Colonic mucosa (tissue), 4 donors: ENCODE results near the gene AICDA. TPM values are rescaled to one million over a fixed set of nuclear protein-coding genes. Genes with fewer than 3 reads are reported as not detected.
"Not testable (repeated sequence)": the region's sequence is repeated elsewhere in the genome, so short reads cannot be mapped to it uniquely, and the experiment has no call there.

Experiments
- DNase-seq: peaks from one replicate; pipeline ENCODE4 v3.0.0-alpha.2; 2020
- H3K27ac ChIP-seq: fragments of 200-600 bp; one replicate; pipeline ENCODE4 v1.8.0; 2021
- H3K27me3 ChIP-seq: fragments of 200-600 bp; one replicate; pipeline ENCODE4 v1.8.0; 2021
- H3K36me3 ChIP-seq: fragments of 200-600 bp; one replicate; pipeline ENCODE4 v1.8.0; 2021
- H3K4me1 ChIP-seq: fragments of 200-600 bp; one replicate; pipeline ENCODE4 v1.8.0; 2021; ENCODE audit warnings: mild to moderate bottlenecking
- H3K4me3 ChIP-seq: fragments of 200-600 bp; one replicate; pipeline ENCODE4 v1.8.0; 2021
- H3K9ac ChIP-seq, 2 donors: one replicate each; pipeline ENCODE4 v1.7.0; 2013; ENCODE audit warnings: control low read depth in 2 of 2, low read depth in 2 of 2, low read length in 2 of 2
- H3K9me3 ChIP-seq: fragments of 200-600 bp; one replicate; pipeline ENCODE4 v1.8.0; 2021
- intact Hi-C: fragments of 100-400 bp; cut with DNase I; formaldehyde crosslinking; loops from one replicate; pipeline ENCODE4 v1.14.1; 2022
- total RNA-seq, 2 donors: library from RNA; stranded (reverse); fragmentation: NEBNext Ultra II Directional in 1 of 2; extraction: Animal tissue kit (Norgen Biotek cat#: 25700) in 1 of 2; gene quantifications; one replicate each; pipeline ENCODE4 v1.2.1, GENCODE V29; 2021
- TF ChIP-seq, protein P1 (sequence below): fragments of 200-600 bp; IDR thresholded peaks from one replicate; pipeline ENCODE4 v1.8.0; 2022; ENCODE audit warnings: antibody characterized with exemption, mild to moderate bottlenecking
- donor health status: healthy.
- donor health status: DM: no; HTN: no; CAD: no.
- donor health status: DM: no; HTN: no; CAD: no.

The AICDA gene
- total RNA-seq, 2 donors from 2014 or later, result not detected

DNA sequence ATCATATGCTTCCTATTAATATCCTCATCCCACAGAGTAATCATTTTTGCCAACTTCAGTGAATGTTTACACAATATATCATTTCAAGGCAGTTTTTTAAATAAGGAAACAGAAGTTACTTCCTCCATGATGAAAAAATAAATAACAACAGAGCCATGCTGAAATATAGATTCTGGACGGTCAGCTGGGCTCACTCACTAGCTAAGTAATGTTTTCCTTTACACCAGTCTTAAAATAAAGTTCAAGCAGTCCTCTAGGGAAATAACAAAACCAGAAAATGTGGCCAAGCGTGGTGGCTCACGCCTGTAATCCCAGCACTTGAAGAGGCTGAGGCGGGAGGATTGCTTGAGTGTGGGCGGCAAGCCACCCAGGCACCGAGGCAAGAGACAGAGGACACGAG lies 28.7 kb downstream of the AICDA start:
- H3K27ac ChIP-seq, result no peak overlapping the region
- no peaks in the 10 kb centered on the region for H3K27me3 ChIP-seq
- H3K9me3 ChIP-seq, result no peaks in the 10 kb centered on the region
- TF ChIP-seq, protein P1, sequence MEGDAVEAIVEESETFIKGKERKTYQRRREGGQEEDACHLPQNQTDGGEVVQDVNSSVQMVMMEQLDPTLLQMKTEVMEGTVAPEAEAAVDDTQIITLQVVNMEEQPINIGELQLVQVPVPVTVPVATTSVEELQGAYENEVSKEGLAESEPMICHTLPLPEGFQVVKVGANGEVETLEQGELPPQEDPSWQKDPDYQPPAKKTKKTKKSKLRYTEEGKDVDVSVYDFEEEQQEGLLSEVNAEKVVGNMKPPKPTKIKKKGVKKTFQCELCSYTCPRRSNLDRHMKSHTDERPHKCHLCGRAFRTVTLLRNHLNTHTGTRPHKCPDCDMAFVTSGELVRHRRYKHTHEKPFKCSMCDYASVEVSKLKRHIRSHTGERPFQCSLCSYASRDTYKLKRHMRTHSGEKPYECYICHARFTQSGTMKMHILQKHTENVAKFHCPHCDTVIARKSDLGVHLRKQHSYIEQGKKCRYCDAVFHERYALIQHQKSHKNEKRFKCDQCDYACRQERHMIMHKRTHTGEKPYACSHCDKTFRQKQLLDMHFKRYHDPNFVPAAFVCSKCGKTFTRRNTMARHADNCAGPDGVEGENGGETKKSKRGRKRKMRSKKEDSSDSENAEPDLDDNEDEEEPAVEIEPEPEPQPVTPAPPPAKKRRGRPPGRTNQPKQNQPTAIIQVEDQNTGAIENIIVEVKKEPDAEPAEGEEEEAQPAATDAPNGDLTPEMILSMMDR, result no peak
- H3K4me1 ChIP-seq, result no peaks in the 10 kb centered on the region
- no peak for DNase-seq
- no peak overlapping the region for H3K9ac ChIP-seq
- H3K36me3 ChIP-seq, result no peaks in the 10 kb centered on the region
- H3K4me3 ChIP-seq, result no peak overlapping the region
- intact Hi-C loops, result no loop called here

DNA sequence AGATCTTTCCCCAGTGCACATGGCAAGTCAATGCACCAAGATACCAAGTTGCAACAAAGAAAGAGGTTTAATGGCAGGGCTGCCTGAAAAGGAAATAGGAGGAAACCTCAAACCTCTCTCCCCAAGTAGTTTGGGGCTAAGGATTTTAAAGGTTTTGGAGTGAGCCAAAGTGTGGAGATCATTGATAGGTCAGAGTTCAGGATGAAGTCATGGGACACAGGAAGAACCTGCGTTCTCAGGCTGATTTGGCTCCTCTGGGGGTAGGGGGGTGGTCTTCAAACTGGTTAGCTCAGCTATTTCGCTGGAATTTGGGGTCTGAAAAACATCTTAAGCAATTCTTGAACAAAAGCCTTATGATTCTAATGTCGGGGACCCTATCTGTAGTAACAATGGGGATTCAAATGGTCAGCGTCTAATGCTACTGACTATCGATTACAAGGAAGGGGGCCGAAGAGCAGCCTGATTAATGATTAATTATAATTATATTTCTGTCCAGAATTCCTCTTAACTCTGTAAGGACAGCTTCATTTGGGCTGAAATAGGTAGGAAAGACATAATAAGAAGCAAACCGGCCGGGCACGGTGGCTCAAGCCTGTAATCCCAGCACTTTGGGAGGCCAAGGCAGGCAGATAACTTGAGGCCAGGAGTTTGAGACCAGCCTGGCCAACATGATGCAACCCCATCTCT lies 31.4 kb downstream of the AICDA start:
- Histone ChIP-seq H3K4me1 (no peaks in the 10 kb centered on the region), H3K4me3 (no peak overlapping the region), H3K27ac (no peak overlapping the region), H3K36me3 (no peaks in the 10 kb centered on the region), H3K9ac (no peak overlapping the region), H3K27me3 (no peaks in the 10 kb centered on the region), H3K9me3 (no peaks in the 10 kb centered on the region)
- intact Hi-C loops, result no loop called here
- DNase-seq, result no peak
- TF ChIP-seq, protein P1, result no peak

- Histone ChIP-seq H3K4me3 (no peak overlapping the region), H3K27ac (no peak overlapping the region), H3K27me3 (no peaks in the 10 kb centered on the region), H3K9ac (no peak overlapping the region), H3K36me3 (no peaks in the 10 kb centered on the region), H3K9me3 (no peaks in the 10 kb centered on the region), H3K4me1 (no peaks in the 10 kb centered on the region)
- intact Hi-C loops, result no loop called here
- TF ChIP-seq, protein P1, result no peak
- no peak for DNase-seq
Observed at GRCh38 chr12:8577879-8578278, 34.8 kb downstream of the AICDA start.

DNA sequence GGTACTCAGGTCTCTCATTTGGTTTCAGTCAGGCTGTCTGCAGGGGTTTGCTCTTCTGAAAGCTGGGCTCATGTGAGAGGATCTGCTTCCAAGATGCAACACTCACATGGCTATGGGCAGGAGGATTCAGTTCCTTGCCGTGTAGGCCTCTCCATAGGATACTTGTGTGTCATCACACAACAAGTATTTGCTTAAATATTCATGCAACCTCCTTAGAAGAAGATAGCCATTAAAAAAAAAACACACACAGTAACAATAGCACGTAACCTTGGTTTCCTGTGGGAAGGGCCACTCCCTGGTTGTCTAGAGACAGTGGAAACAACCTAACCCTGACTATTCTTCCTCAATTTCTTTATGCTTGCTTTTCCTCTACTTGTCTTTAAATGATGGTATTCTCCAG lies 40.2 kb downstream of the AICDA start:
- TF ChIP-seq, protein P1, result no peak
- no peak for DNase-seq
- H3K36me3 ChIP-seq, result no peaks in the 10 kb centered on the region
- no peak overlapping the region for H3K27ac ChIP-seq
- no peaks in the 10 kb centered on the region for H3K9me3 ChIP-seq
- H3K27me3 ChIP-seq, result no peaks in the 10 kb centered on the region
- H3K4me3 ChIP-seq, result no peak overlapping the region
- intact Hi-C loops, result no loop called here
- no peaks in the 10 kb centered on the region for H3K4me1 ChIP-seq
- no peak overlapping the region for H3K9ac ChIP-seq

- Histone ChIP-seq H3K27me3 (no peaks in the 10 kb centered on the region), H3K27ac (no peak overlapping the region), H3K9me3 (no peaks in the 10 kb centered on the region), H3K4me3 (no peak overlapping the region), H3K9ac (no peak overlapping the region), H3K4me1 (no peaks in the 10 kb centered on the region), H3K36me3 (no peaks in the 10 kb centered on the region)
- TF ChIP-seq, protein P1, result no peak
- intact Hi-C loops, result no loop called here
- no peak for DNase-seq
Observed at GRCh38 chr12:8566525-8566924, 46.1 kb downstream of the AICDA start.

- H3K27ac ChIP-seq, intact Hi-C loops, H3K9me3 ChIP-seq, H3K9ac ChIP-seq, H3K36me3 ChIP-seq, H3K4me3 ChIP-seq, H3K4me1 ChIP-seq, DNase-seq, H3K27me3 ChIP-seq: not testable (repeated sequence)
Observed at GRCh38 chr12:8566052-8566451, 46.6 kb downstream of the AICDA start.
